Lower lobe of right lung (tissue), 2 donors: Measurements from ENCODE around the gene MARS2. TPM values are rescaled to one million over a fixed set of nuclear protein-coding genes. Genes with fewer than 3 reads are reported as not detected.
"Not testable (repeated sequence)": the region's sequence is repeated elsewhere in the genome, so short reads cannot be mapped to it uniquely, and the experiment has no call there.

Experiments
- ATAC-seq, 2 donors: fragments of 200-7000 bp; cut with Tn5 transposase; one replicate each; pipeline ENCODE4 v1.9.1; 2020 to 2022; ENCODE audit warnings: mild to moderate bottlenecking in 2 of 2, moderate library complexity in 2 of 2
- DNase-seq: peaks from one replicate; pipeline ENCODE4 v3.0.0-alpha.2; 2020
- H3K27ac ChIP-seq: fragments of 200-600 bp; one replicate; pipeline ENCODE4 v1.8.0; 2022
- H3K27me3 ChIP-seq: fragments of 200-600 bp; one replicate; pipeline ENCODE4 v1.8.0; 2022; ENCODE audit warnings: low read depth
- H3K36me3 ChIP-seq: fragments of 200-600 bp; one replicate; pipeline ENCODE4 v1.8.0; 2022; ENCODE audit warnings: mild to moderate bottlenecking
- H3K4me1 ChIP-seq: fragments of 200-600 bp; one replicate; pipeline ENCODE4 v1.8.0; 2022
- H3K4me3 ChIP-seq: fragments of 200-600 bp; one replicate; pipeline ENCODE4 v1.8.0; 2022; ENCODE audit warnings: mild to moderate bottlenecking
- H3K9me3 ChIP-seq: fragments of 200-600 bp; one replicate; pipeline ENCODE4 v1.8.0; 2022
- intact Hi-C: fragments of 100-400 bp; cut with DNase I; formaldehyde crosslinking; loops from one replicate; pipeline ENCODE4 v1.11.0; 2022
- total RNA-seq: library from RNA; stranded (reverse); fragmentation: NEBNext Ultra II Directional; extraction: Animal tissue kit (Norgen Biotek cat#: 25700); gene quantifications from one replicate; pipeline ENCODE4 v1.2.1, GENCODE V29; 2021
- TF ChIP-seq, protein P1 (sequence below): fragments of 200-600 bp; IDR thresholded peaks from one replicate; pipeline ENCODE4 v1.8.0; 2022; ENCODE audit warnings: antibody characterized with exemption, mild to moderate bottlenecking
- donor health status: DM: no; HTN: yes; CAD: no; lungs with severe emphysema.

The MARS2 gene
- total RNA-seq, 1 donor from 2014 or later, result 5.0 TPM

DNA sequence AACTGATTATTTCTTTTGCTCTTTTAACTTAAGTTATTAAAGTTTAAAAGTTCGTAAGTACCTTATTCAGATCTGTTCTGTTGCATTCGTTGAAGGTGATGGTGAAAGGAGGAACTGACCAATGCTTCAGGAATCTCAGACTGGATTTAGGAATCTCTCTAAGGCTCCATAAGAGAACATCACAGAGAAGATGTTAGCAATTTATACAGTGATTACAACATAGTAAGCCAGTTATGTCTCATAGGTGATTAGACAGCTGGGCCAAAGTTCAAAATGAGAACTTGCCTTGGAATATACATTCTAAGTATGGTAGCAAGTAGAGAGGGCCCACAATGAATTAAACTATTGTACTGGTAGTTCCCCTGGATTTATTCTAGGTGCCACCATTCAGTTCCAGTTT is 3.2 kb downstream of the MARS2 start:
- no peaks in the 10 kb centered on the region for H3K36me3 ChIP-seq
- peaks cover 34% of the 10 kb centered on the region for H3K4me1 ChIP-seq
- H3K27me3 ChIP-seq, result no peaks in the 10 kb centered on the region
- ATAC-seq (no peak), DNase-seq (no peak)
- H3K4me3 ChIP-seq, result no peak overlapping the region
- no peaks in the 10 kb centered on the region for H3K9me3 ChIP-seq
- intact Hi-C loops, result no loop called here
- TF ChIP-seq, protein P1, sequence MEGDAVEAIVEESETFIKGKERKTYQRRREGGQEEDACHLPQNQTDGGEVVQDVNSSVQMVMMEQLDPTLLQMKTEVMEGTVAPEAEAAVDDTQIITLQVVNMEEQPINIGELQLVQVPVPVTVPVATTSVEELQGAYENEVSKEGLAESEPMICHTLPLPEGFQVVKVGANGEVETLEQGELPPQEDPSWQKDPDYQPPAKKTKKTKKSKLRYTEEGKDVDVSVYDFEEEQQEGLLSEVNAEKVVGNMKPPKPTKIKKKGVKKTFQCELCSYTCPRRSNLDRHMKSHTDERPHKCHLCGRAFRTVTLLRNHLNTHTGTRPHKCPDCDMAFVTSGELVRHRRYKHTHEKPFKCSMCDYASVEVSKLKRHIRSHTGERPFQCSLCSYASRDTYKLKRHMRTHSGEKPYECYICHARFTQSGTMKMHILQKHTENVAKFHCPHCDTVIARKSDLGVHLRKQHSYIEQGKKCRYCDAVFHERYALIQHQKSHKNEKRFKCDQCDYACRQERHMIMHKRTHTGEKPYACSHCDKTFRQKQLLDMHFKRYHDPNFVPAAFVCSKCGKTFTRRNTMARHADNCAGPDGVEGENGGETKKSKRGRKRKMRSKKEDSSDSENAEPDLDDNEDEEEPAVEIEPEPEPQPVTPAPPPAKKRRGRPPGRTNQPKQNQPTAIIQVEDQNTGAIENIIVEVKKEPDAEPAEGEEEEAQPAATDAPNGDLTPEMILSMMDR, result no peak
- H3K27ac ChIP-seq, result no peak overlapping the region

DNA sequence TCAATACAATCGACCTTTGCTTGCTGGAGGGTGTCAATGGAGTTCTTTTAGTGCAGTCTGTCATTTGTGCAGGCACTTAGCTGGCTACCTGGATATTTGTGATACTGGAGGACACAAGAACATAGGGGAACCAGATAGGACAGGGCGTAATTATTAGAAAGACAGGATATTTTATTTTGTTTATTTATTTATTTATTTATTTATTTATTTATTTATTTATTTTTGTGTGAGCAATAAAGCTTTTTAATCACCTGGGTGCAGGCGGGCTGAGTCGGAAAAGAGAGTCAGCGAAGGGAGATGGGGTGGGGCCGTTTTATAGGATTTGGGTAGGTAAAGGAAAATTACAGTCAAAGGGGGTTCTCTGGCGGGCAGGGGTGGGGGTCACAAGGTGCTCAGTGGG is 4.0 kb downstream of the MARS2 start:
- intact Hi-C loops, H3K27ac ChIP-seq, H3K9me3 ChIP-seq, H3K4me3 ChIP-seq, ATAC-seq, H3K36me3 ChIP-seq, DNase-seq, H3K27me3 ChIP-seq: not testable (repeated sequence)
- peaks cover 34% of the 10 kb centered on the region for H3K4me1 ChIP-seq

DNA sequence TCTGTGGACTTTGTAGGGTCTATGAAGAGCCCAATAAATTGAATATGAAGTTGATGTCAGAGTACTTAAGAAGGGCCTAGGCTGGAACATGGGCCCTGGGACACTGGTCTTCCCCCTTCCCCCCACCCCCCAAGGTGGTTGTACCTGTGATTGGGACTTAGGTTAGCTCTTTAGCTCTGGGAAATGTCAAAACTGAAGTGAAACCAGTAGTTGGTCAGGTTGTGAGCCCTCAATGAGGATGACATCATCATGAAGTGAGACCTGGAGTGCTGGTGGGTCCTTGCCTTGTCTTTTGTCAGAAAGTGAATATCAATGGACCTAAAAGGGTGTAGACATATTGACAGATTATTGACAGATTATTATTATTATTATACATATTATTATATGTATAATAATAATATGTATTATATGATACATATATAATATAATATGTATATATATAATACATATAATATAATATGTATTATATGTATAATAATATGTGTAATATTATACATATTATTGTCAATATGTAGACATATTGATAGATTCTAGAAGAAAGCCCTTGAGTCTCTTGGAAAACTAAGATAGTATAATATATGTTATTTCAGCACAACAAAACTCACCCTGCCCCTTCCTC is 5.4 kb downstream of the MARS2 start:
- TF ChIP-seq, protein P1, result no peak
- no peaks in the 10 kb centered on the region for H3K27me3 ChIP-seq
- H3K36me3 ChIP-seq, result no peaks in the 10 kb centered on the region
- no peak overlapping the region for H3K4me3 ChIP-seq
- ATAC-seq (no peak), DNase-seq (no peak)
- intact Hi-C loops, result no loop called here
- H3K4me1 ChIP-seq, result peaks cover 34% of the 10 kb centered on the region
- H3K27ac ChIP-seq, result no peak overlapping the region
- no peaks in the 10 kb centered on the region for H3K9me3 ChIP-seq

DNA sequence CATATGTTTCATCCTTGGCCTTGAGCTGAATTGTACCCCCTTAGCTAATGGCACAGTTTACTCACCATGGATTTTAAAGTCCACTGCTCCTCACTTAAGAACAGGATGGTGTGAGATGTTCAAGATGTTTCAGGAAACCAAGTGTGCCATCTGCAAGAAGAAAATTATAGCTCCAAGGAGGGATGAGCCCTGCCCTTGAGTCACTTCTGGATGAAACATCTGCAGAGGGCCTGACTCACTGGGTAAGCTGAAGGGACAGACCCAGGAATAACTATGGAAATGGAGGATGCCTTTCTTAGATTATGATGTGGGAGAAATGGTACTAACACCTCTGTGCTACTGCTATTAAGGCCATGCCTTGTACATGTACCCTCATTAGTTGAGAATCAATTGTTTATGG is 6.4 kb downstream of the MARS2 start:
- Histone ChIP-seq H3K4me1 (peaks cover 25% of the 10 kb centered on the region), H3K4me3 (no peak overlapping the region), H3K36me3 (no peaks in the 10 kb centered on the region), H3K9me3 (no peaks in the 10 kb centered on the region), H3K27ac (no peak overlapping the region), H3K27me3 (no peaks in the 10 kb centered on the region)
- ATAC-seq (no peak), DNase-seq (no peak)
- TF ChIP-seq, protein P1, result no peak
- intact Hi-C loops, result no loop called here

DNA sequence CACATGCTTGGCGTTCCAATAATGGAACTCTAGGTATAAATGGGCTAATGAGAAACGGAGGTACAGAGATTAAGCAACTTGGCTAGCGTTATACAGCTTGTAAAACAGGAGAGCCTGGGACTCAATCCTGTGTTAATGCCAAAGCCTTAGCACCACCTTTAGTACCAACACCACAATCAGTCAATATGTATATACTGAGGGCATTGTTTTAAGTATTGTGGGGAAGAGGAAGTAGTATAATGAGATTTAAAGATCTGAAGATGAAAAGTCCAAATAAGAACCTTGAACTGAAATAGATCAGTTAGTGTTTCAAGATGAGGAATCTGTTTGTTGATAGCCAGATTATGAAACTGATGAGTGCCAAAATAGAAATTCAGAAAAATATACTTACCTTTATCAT is 8.1 kb downstream of the MARS2 start:
- TF ChIP-seq, protein P1, result no peak
- Histone ChIP-seq H3K36me3 (no peaks in the 10 kb centered on the region), H3K27ac (no peak overlapping the region), H3K27me3 (no peaks in the 10 kb centered on the region), H3K9me3 (no peaks in the 10 kb centered on the region), H3K4me1 (peaks cover 8% of the 10 kb centered on the region), H3K4me3 (no peak overlapping the region)
- DNase-seq (no peak), ATAC-seq (no peak)
- intact Hi-C loops, result no loop called here

DNA sequence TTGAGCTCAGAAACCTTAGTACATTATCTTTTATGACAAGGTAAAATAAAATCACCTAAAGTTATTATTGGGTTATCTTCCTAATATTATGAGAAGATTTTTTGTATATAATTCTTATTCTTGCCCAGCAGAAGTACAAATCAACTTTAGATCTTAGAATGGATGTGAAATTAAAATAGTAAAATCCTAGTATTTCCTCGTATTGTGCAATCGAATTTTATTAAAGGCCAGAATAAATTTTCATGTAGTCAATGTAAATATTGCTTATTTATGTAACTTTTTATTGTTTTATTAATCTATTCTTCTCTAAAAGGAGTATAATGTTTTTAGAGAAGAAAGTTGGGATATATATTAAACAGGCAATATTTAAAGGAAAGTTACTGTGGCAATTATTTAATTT is 12.7 kb downstream of the MARS2 start:
- TF ChIP-seq, protein P1, result no peak
- intact Hi-C loops, result no loop called here
- Histone ChIP-seq H3K9me3 (no peaks in the 10 kb centered on the region), H3K27me3 (no peaks in the 10 kb centered on the region), H3K4me1 (no peaks in the 10 kb centered on the region), H3K36me3 (no peaks in the 10 kb centered on the region), H3K27ac (no peak overlapping the region), H3K4me3 (no peak overlapping the region)
- ATAC-seq, result no peak
- no peak for DNase-seq
